Activated CD8-positive, alpha-beta memory T cell treated with anti-CD3 and anti-CD28 coated beads, Interleukin-2, amount 10 ng/mL, durations not matched to agents 7 days and 5 days (primary cell): ENCODE data around the gene FAM216B. TPM values are rescaled to one million over a fixed set of nuclear protein-coding genes. Genes with fewer than 3 reads are reported as not detected.
"Not testable (repeated sequence)": the region's sequence is repeated elsewhere in the genome, so short reads cannot be mapped to it uniquely, and the experiment has no call there.

ENCODE experiments used
- ATAC-seq: fragments of 150-1000 bp; cut with Tn5 transposase; one replicate; pipeline ENCODE4 v1.10.0; 2021; ENCODE audit warnings: moderate library complexity
- CTCF ChIA-PET: fragments of 350-600 bp; sonication (Branson Sonifier 250); formaldehyde crosslinking; loops from one replicate; lab custom pipeline; 2021; ENCODE audit warnings: antibody characterized with exemption; lab: Charles Lee
- DNase-seq: peaks from one replicate; pipeline ENCODE4 v3.0.0-alpha.2; 2020
- H3K27ac Mint-ChIP-seq: one replicate; pipeline ENCODE4 v1.8.0; 2021; ENCODE audit warnings: mild to moderate bottlenecking, mixed read lengths
- H3K27me3 Mint-ChIP-seq: one replicate; pipeline ENCODE4 v1.8.0; 2021; ENCODE audit warnings: mixed read lengths
- H3K36me3 Mint-ChIP-seq: one replicate; pipeline ENCODE4 v1.8.0; 2021; ENCODE audit warnings: mild to moderate bottlenecking, mixed read lengths
- H3K4me1 Mint-ChIP-seq: one replicate; pipeline ENCODE4 v1.8.0; 2021; ENCODE audit warnings: mixed read lengths
- H3K4me3 Mint-ChIP-seq: one replicate; pipeline ENCODE4 v1.8.0; 2021; ENCODE audit warnings: mild to moderate bottlenecking, moderate library complexity, mixed read lengths
- H3K9me3 Mint-ChIP-seq: one replicate; pipeline ENCODE4 v1.8.0; 2022; ENCODE audit warnings: low read depth, mixed read lengths
- total RNA-seq, 2 experiments: library from RNA; stranded (reverse); gene quantifications; one replicate each; pipeline ENCODE4 v1.2.3, GENCODE V29; 2021

FAM216B gene
- total RNA-seq, 2 experiments from 2014 or later, result not detected

GRCh38 chr13:42757678-42758420 lies 23.5 kb upstream of the FAM216B start:
- Mint-ChIP-seq H3K4me1 (peaks cover under 1% of the 10 kb centered on the region), H3K27ac (no peak overlapping the region), H3K36me3 (no peaks in the 10 kb centered on the region), H3K4me3 (no peak overlapping the region), H3K27me3 (peaks cover 8% of the 10 kb centered on the region), H3K9me3 (peaks cover 2% of the 10 kb centered on the region)
- no peak for ATAC-seq
- no peak for DNase-seq
- CTCF ChIA-PET, result no interaction called here

DNA sequence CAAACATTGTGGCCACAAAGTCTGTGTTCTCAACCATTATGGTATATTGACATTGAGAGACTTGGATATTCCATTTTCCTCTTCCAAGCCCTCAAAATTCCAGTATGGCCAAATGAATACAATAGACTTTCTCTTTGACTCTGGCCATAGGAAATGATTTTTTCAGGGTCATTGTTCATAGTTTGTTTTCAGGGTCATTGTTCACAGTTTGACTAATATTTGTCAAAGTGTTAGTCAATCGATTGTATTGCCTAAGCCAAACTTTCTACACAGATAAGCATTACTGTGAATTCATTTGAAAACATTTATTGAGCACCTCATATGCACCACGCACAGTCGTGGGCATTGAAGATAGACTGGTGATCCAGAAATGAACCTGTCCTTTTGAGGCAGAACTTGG lies 22.9 kb upstream of the FAM216B start:
- no peak for DNase-seq
- peaks cover 8% of the 10 kb centered on the region for H3K27me3 Mint-ChIP-seq
- CTCF ChIA-PET, result no interaction called here
- no peaks in the 10 kb centered on the region for H3K36me3 Mint-ChIP-seq
- H3K4me3 Mint-ChIP-seq, result no peak overlapping the region
- ATAC-seq, result no peak
- peaks cover 2% of the 10 kb centered on the region for H3K4me1 Mint-ChIP-seq
- no peak overlapping the region for H3K27ac Mint-ChIP-seq
- peaks cover 2% of the 10 kb centered on the region for H3K9me3 Mint-ChIP-seq

- Mint-ChIP-seq H3K4me1 (peaks cover 2% of the 10 kb centered on the region), H3K36me3 (no peaks in the 10 kb centered on the region), H3K27ac (no peak overlapping the region), H3K9me3 (peaks cover 2% of the 10 kb centered on the region), H3K27me3 (peaks cover 15% of the 10 kb centered on the region), H3K4me3 (no peak overlapping the region)
- CTCF ChIA-PET, result no interaction called here
- DNase-seq, result no peak
- ATAC-seq, result no peak
Measured at GRCh38 chr13:42760951-42761350, 20.4 kb upstream of the FAM216B start.

DNA sequence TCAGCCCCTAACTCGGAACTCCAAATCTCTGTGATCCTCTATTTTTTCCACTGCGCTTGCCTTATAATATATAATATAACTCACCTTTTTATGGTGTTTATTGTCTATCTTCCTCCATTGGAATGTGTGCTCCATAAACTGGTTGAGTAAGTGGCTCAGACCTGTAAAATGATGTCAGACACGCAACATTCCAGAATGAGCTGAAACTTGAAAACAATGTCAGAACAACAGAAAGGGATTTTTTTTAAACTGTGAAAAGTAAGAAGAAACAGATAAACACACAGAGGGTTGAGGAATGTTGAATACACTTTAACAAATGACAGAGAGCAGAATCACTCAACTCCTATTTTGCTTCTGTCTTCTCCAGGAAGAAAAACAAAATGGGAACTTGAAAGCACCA lies 19.1 kb upstream of the FAM216B start:
- H3K4me3 Mint-ChIP-seq, result no peak overlapping the region
- H3K27ac Mint-ChIP-seq, result no peak overlapping the region
- CTCF ChIA-PET, result no interaction called here
- no peaks in the 10 kb centered on the region for H3K36me3 Mint-ChIP-seq
- H3K4me1 Mint-ChIP-seq, result peaks cover 2% of the 10 kb centered on the region
- DNase-seq (no peak), ATAC-seq (no peak)
- H3K9me3 Mint-ChIP-seq, result peaks cover 2% of the 10 kb centered on the region
- peaks cover 16% of the 10 kb centered on the region for H3K27me3 Mint-ChIP-seq

DNA sequence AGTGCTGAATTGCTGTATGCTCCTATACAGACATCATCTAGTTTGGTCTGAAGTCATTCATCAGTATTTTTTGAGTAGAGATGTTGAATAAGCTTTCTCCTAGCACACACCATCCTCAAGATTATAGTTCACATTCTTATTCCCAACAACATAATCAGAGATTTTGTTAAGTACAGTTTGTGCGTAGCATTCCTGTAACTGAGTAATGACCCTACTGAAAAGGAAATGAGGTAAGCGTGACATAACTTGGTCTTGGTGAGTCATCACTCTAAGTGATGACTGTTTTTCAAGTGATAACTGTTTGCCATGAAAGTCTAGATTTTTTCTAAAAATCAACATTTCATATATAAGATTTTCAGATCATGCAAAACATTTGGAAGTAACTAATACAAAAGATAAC lies 18.5 kb upstream of the FAM216B start:
- H3K9me3 Mint-ChIP-seq, result no peaks in the 10 kb centered on the region
- peaks cover 2% of the 10 kb centered on the region for H3K4me1 Mint-ChIP-seq
- H3K4me3 Mint-ChIP-seq, result no peak overlapping the region
- no peaks in the 10 kb centered on the region for H3K36me3 Mint-ChIP-seq
- CTCF ChIA-PET, result no interaction called here
- H3K27ac Mint-ChIP-seq, result no peak overlapping the region
- ATAC-seq (no peak), DNase-seq (no peak)
- peaks cover 13% of the 10 kb centered on the region for H3K27me3 Mint-ChIP-seq

DNA sequence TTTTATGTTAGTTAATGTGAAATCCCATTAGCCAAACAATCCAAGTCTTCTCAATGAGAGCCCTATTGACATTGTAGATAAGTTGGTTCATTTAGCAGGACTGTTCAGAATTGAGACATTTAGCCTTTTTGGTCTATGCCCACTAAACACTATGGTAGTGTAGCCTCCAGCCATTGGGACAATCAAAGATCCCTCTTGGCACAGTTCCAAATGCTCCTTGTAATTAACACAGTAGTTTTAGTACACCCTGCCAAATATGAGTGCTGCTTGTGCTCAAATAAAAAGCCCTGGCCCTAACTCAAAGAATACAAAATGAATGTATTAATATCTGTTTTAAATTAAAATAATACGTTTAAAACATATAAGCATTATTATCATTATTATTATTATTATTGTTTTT lies 15.4 kb upstream of the FAM216B start:
- peaks cover 2% of the 10 kb centered on the region for H3K4me1 Mint-ChIP-seq
- no peaks in the 10 kb centered on the region for H3K36me3 Mint-ChIP-seq
- CTCF ChIA-PET, result no interaction called here
- no peak overlapping the region for H3K27ac Mint-ChIP-seq
- no peak for DNase-seq
- no peak for ATAC-seq
- no peaks in the 10 kb centered on the region for H3K9me3 Mint-ChIP-seq
- H3K4me3 Mint-ChIP-seq, result no peak overlapping the region
- H3K27me3 Mint-ChIP-seq, result peaks cover 20% of the 10 kb centered on the region

GRCh38 chr13:42769650-42770049 lies 11.7 kb upstream of the FAM216B start:
- Mint-ChIP-seq H3K27ac (no peak overlapping the region), H3K36me3 (no peaks in the 10 kb centered on the region), H3K9me3 (no peaks in the 10 kb centered on the region), H3K27me3 (peaks cover 37% of the 10 kb centered on the region), H3K4me3 (no peak overlapping the region), H3K4me1 (no peaks in the 10 kb centered on the region)
- CTCF ChIA-PET, result no interaction called here
- no peak for ATAC-seq
- DNase-seq, result no peak

DNA sequence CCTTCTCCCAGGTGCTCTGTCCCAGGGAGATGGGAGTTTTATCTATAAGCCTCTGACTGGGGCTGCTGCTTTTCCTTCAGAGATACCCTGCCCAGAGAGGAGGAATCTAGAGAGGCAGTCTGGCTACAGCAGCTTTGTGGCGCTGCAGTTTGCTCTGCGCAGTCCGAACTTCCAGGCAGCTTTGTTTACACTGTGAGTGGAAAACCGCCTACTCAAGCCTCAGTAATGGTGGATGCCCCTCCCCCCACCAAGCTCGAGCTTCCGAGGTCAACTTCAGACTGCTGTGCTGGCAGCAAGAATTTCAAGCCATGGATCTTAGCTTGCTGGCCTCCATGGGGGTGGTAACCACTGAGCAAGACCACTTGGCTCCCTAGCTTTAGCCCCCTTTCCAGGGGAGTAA lies 4.8 kb upstream of the FAM216B start:
- CTCF ChIA-PET, H3K4me1 Mint-ChIP-seq, H3K9me3 Mint-ChIP-seq, H3K4me3 Mint-ChIP-seq, DNase-seq, H3K36me3 Mint-ChIP-seq, ATAC-seq, H3K27ac Mint-ChIP-seq: not testable (repeated sequence)
- peaks cover 30% of the 10 kb centered on the region for H3K27me3 Mint-ChIP-seq

DNA sequence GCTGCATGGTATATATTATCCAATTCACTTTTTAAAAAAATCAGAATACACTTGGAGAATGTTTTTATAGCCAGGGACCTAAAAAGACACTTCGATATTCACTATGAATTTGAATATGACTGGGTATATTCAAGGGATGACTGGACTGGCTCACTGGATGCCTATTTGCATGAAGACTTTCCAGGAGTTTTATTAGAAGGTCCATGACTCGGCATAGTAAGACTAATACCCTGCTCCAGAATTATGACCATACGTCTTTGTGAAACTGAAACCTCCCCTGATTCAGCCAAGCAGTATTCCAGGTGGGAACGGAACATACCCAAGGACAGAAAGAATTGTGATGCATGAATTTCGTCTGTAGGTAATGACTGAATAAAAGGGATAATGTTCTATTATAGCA lies 3.9 kb upstream of the FAM216B start:
- Mint-ChIP-seq H3K9me3 (no peaks in the 10 kb centered on the region), H3K36me3 (no peaks in the 10 kb centered on the region), H3K4me3 (no peak overlapping the region), H3K27me3 (peaks cover 28% of the 10 kb centered on the region), H3K27ac (no peak overlapping the region), H3K4me1 (no peaks in the 10 kb centered on the region)
- CTCF ChIA-PET, result no interaction called here
- DNase-seq (no peak), ATAC-seq (no peak)

DNA sequence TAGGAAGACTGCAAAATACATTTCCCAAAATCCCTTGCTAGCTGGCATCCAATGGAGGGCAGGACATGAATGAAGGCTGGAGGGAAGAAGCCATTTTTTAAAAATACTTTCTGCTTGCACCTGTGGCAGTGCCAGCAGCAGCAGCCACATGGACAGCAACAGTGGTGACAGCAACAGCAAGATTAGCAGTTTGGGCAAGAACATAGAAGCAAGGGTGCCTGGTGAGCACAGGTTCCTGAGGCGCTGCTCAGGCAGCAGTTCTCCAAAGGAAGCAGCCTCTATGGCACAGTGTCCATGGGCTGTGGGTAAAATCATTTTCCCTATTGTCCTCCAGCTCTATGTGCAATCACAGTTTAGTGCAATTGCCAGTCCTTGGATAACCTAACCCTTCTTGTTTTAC lies 1.3 kb upstream of the FAM216B start:
- DNase-seq (no peak), ATAC-seq (no peak)
- no peaks in the 10 kb centered on the region for H3K36me3 Mint-ChIP-seq
- no peak overlapping the region for H3K27ac Mint-ChIP-seq
- H3K4me1 Mint-ChIP-seq, result no peaks in the 10 kb centered on the region
- peaks cover 16% of the 10 kb centered on the region for H3K27me3 Mint-ChIP-seq
- H3K9me3 Mint-ChIP-seq, result no peaks in the 10 kb centered on the region
- CTCF ChIA-PET, result no interaction called here
- H3K4me3 Mint-ChIP-seq, result no peak overlapping the region

- CTCF ChIA-PET, result no interaction called here
- ATAC-seq (no peak), DNase-seq (no peak)
- no peak overlapping the region for H3K27ac Mint-ChIP-seq
- no peaks in the 10 kb centered on the region for H3K4me1 Mint-ChIP-seq
- H3K9me3 Mint-ChIP-seq, result no peaks in the 10 kb centered on the region
- peaks cover 10% of the 10 kb centered on the region for H3K27me3 Mint-ChIP-seq
- no peaks in the 10 kb centered on the region for H3K36me3 Mint-ChIP-seq
- no peak overlapping the region for H3K4me3 Mint-ChIP-seq
Measured at GRCh38 chr13:42786715-42787114, 5.3 kb downstream of the FAM216B start.

GRCh38 chr13:42788601-42789000 lies 7.2 kb downstream of the FAM216B start:
- no peaks in the 10 kb centered on the region for H3K36me3 Mint-ChIP-seq
- CTCF ChIA-PET, result no interaction called here
- no peaks in the 10 kb centered on the region for H3K4me1 Mint-ChIP-seq
- no peak for DNase-seq
- H3K27me3 Mint-ChIP-seq, result peaks cover 9% of the 10 kb centered on the region
- ATAC-seq, result no peak
- H3K4me3 Mint-ChIP-seq, result no peak overlapping the region
- no peaks in the 10 kb centered on the region for H3K9me3 Mint-ChIP-seq
- no peak overlapping the region for H3K27ac Mint-ChIP-seq

- no peaks in the 10 kb centered on the region for H3K36me3 Mint-ChIP-seq
- CTCF ChIA-PET, result no interaction called here
- no peaks in the 10 kb centered on the region for H3K9me3 Mint-ChIP-seq
- H3K4me1 Mint-ChIP-seq, result no peaks in the 10 kb centered on the region
- no peak overlapping the region for H3K27ac Mint-ChIP-seq
- H3K27me3 Mint-ChIP-seq, result peaks cover 28% of the 10 kb centered on the region
- H3K4me3 Mint-ChIP-seq, result no peak overlapping the region
- no peak for DNase-seq
- ATAC-seq, result no peak
Measured at GRCh38 chr13:42792154-42792553, 10.8 kb downstream of the FAM216B start.

GRCh38 chr13:42794577-42795275 lies 13.3 kb downstream of the FAM216B start:
- Mint-ChIP-seq H3K4me1 (no peaks in the 10 kb centered on the region), H3K36me3 (no peaks in the 10 kb centered on the region), H3K4me3 (no peak overlapping the region), H3K9me3 (no peaks in the 10 kb centered on the region), H3K27ac (no peak overlapping the region), H3K27me3 (peaks cover 32% of the 10 kb centered on the region)
- DNase-seq (no peak), ATAC-seq (no peak)
- CTCF ChIA-PET, result no interaction called here
